HG03432 (cell line): Measurements from ENCODE around the gene MRE11.
"Not testable (repeated sequence)": the region's sequence is repeated elsewhere in the genome, so short reads cannot be mapped to it uniquely, and the experiment has no call there.

Source experiments
- ATAC-seq: cut with Tn5 transposase; IDR thresholded peaks from one replicate; pipeline ENCODE4 v1.9.1; 2021; ENCODE audit warnings: mild to moderate bottlenecking, moderate library complexity; ENCODE audit not compliant: unreplicated experiment

Gene MRE11

GRCh38 chr11:94507485-94507884 is 13.8 kb upstream of the MRE11 start:
- no peak for ATAC-seq

GRCh38 chr11:94506513-94506912 is 12.9 kb upstream of the MRE11 start:
- not testable (repeated sequence) for ATAC-seq

GRCh38 chr11:94504689-94505293 is 11.1 kb upstream of the MRE11 start:
- peak; percentile 46 for ATAC-seq

- no peak for ATAC-seq
Measured at GRCh38 chr11:94501522-94501921, 7.9 kb upstream of the MRE11 start.

- no peak for ATAC-seq
Measured at GRCh38 chr11:94500181-94500580, 6.5 kb upstream of the MRE11 start.

GRCh38 chr11:94494126-94494680 is 559 bp upstream of the MRE11 start:
- ATAC-seq = peak; percentile 70

GRCh38 chr11:94486068-94486467 is 7.6 kb downstream of the MRE11 start:
- no peak for ATAC-seq

- ATAC-seq = no peak
Measured at GRCh38 chr11:94481342-94481741, 12.3 kb downstream of the MRE11 start.

- no peak for ATAC-seq
Measured at GRCh38 chr11:94477624-94478023, 16.0 kb downstream of the MRE11 start.

GRCh38 chr11:94472916-94473799 is 20.5 kb downstream of the MRE11 start:
- ATAC-seq = peak; percentile 90

GRCh38 chr11:94469416-94469815 is 24.2 kb downstream of the MRE11 start:
- ATAC-seq = peak; percentile 83

- peak; percentile 59 for ATAC-seq
Measured at GRCh38 chr11:94459576-94459975, 34.1 kb downstream of the MRE11 start.

GRCh38 chr11:94457118-94458029 is 36.3 kb downstream of the MRE11 start:
- peak; percentile 60 for ATAC-seq

- no peak for ATAC-seq
Measured at GRCh38 chr11:94455861-94456260, 37.8 kb downstream of the MRE11 start.

- no peak for ATAC-seq
Measured at GRCh38 chr11:94454301-94454700, 39.3 kb downstream of the MRE11 start.

- ATAC-seq = no peak
Measured at GRCh38 chr11:94452988-94453387, 40.7 kb downstream of the MRE11 start.

GRCh38 chr11:94450048-94450447 is 43.6 kb downstream of the MRE11 start:
- no peak for ATAC-seq

- no peak for ATAC-seq
Measured at GRCh38 chr11:94449437-94449836, 44.2 kb downstream of the MRE11 start.

GRCh38 chr11:94449029-94449428 is 44.6 kb downstream of the MRE11 start:
- no peak for ATAC-seq

GRCh38 chr11:94447149-94447548 is 46.5 kb downstream of the MRE11 start:
- no peak for ATAC-seq

GRCh38 chr11:94445641-94446040 is 48.0 kb downstream of the MRE11 start:
- no peak for ATAC-seq
